ENCODE measurements around the gene METTL15.
"Not testable (repeated sequence)": the region's sequence is repeated elsewhere in the genome, so short reads cannot be mapped to it uniquely, and the experiment has no call there.

Gene METTL15

GRCh38 chr11:28353991-28354390 is 245.8 kb downstream of the METTL15 start:
- no peak for TF ChIP-seq CTCF (IDR thresholded peaks at IDR 0.05; ENCODE audit: unreplicated experiment in 3 of 3)
- Mint-ChIP-seq H3K36me3 (ENCODE audit: low read depth) (no peaks in the 10 kb centered on the region), H3K9me3 (no peaks in the 10 kb centered on the region), H3K4me1 (no peaks in the 10 kb centered on the region), H3K27ac (no peak overlapping the region), H3K4me3 (no peak overlapping the region), H3K27me3 (ENCODE audit: low read depth) (no peaks in the 10 kb centered on the region)

DNA sequence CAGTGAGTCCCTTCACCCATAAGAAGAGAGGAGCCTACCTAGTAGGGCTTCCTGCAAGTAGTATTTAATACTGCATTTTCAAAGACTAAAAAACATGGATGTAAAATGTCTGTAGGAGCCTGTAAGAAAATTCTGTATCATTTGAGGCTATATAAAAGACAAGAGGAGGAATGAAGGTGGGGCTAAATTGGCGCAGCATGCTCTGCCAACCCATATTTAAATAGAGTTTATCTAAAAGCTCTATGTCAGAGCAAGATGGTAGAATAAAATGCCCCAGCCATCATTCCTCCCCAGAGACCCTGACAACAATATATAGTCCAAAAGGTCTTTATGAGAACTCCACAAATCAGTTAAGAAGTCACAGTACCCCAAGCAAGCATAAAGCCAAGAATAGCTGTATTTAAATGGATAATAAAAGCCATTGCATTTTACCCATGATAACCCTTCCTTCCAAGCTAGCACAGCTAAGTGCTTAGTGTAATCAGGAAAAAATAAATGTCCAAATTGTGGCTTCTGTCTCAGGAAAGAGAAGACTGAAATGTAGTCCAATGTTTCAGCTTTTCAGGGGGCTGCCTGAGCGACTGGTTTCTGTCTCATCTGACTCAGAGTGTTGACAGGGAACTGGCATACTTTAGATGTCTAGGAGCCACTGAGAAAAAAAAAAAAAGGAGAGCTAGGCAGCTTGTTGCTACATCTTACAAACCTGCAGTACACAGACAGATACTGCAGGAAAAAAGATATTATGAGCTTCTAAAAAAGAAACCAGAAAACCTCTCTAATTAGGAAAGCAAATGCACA is 258.6 kb downstream of the METTL15 start:
- Mint-ChIP-seq H3K27me3 (ENCODE audit: low read depth) (no peaks in the 10 kb centered on the region), H3K4me3 (no peak overlapping the region), H3K9me3 (peaks cover 47% of the 10 kb centered on the region), H3K36me3 (ENCODE audit: low read depth) (peaks cover 30% of the 10 kb centered on the region), H3K4me1 (no peaks in the 10 kb centered on the region), H3K27ac (no peak overlapping the region)
- no peak for TF ChIP-seq CTCF (IDR thresholded peaks at IDR 0.05; ENCODE audit: unreplicated experiment in 3 of 3)

DNA sequence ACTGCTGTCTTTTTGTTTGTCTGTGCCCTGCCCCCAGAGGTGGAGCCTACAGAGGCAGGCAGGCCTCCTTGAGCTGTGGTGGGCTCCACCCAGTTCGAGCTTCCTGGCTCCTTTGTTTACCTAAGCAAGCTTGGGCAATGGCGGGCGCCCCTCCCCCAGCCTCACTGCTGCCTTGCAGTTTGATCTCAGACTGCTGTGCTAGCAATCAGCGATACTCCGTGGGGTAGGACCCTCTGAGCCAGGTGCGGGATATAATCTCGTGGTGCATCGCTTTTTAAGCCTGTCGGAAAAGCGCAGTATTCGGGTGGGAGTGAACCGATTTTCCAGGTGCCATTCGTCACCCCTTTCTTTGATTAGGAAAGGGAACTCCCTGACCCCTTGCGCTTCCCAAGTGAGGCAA is 269.9 kb downstream of the METTL15 start:
- H3K4me1 Mint-ChIP-seq; H3K36me3 Mint-ChIP-seq (ENCODE audit: low read depth); H3K27me3 Mint-ChIP-seq (ENCODE audit: low read depth); H3K4me3 Mint-ChIP-seq; H3K27ac Mint-ChIP-seq: not testable (repeated sequence)
- H3K9me3 Mint-ChIP-seq, result peaks cover 11% of the 10 kb centered on the region

Data from nephron (organoid).